Tibial nerve (tissue), 3 donors: ENCODE measurements around the gene FBP1.

Experiments used
- POLR2A ChIP-seq, 2 donors: fragments of 450-650 bp; IDR thresholded peaks; one replicate each; pipeline ENCODE4 v1.6.1; 2017; ENCODE audit warnings: antibody characterized with exemption in 2 of 2, mild to moderate bottlenecking in 2 of 2, moderate library complexity in 2 of 2
- TF ChIP-seq, protein P1 (sequence below), 5 experiments: fragments of 200-600 bp in 3 of 5; fragments of 450-650 bp in 2 of 5; sonication (generic) in 3 of 5; IDR thresholded peaks; one replicate each; pipeline ENCODE4 v1.5.1; 2016 to 2019; ENCODE audit warnings: antibody characterized with exemption in 5 of 5, mild to moderate bottlenecking in 3 of 5, moderate library complexity in 2 of 5

DNA sequence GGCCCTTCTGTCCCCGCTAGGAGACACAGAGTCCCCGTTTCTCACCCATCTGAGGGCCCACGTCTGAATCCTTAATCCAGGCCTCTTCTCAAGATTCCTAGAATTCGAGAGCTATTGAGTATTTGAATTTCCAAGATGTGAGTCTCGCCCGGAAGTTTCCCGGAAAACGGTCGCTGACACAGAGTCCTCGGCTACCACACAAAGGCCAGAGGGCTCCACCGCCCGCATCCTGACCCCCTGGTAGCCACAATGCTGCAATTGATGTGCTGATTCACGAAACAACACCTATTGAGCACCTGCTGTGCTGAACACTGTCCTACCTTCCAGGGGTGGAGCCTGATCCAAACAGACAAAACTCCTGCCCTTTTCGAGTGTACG lies 670 bp upstream of the FBP1 start:
- TF ChIP-seq, protein P1, sequence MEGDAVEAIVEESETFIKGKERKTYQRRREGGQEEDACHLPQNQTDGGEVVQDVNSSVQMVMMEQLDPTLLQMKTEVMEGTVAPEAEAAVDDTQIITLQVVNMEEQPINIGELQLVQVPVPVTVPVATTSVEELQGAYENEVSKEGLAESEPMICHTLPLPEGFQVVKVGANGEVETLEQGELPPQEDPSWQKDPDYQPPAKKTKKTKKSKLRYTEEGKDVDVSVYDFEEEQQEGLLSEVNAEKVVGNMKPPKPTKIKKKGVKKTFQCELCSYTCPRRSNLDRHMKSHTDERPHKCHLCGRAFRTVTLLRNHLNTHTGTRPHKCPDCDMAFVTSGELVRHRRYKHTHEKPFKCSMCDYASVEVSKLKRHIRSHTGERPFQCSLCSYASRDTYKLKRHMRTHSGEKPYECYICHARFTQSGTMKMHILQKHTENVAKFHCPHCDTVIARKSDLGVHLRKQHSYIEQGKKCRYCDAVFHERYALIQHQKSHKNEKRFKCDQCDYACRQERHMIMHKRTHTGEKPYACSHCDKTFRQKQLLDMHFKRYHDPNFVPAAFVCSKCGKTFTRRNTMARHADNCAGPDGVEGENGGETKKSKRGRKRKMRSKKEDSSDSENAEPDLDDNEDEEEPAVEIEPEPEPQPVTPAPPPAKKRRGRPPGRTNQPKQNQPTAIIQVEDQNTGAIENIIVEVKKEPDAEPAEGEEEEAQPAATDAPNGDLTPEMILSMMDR (IDR thresholded peaks at IDR 0.05): no peak
- no peak for TF ChIP-seq POLR2A (IDR thresholded peaks at IDR 0.05)
